ENCODE data around the gene JAG2.

JAG2 gene

GRCh38 chr14:105093431-105094192, 75.0 kb downstream of the JAG2 start:
- Histone ChIP-seq H3K79me2 (ENCODE audit: control insufficient read depth, insufficient read depth, low read length, poor library complexity) (peaks cover 3% of the 10 kb centered on the region), H3K14ac (ENCODE audit: low read length) (peak overlapping the region; percentile 90), H3K9me3 (ENCODE audit: insufficient read depth, low read depth, low read length) (peaks cover 7% of the 10 kb centered on the region), H3K4me3 (ENCODE audit: low read depth, low read length) (peak overlapping the region; percentile 73), H2BK12ac (ENCODE audit: low read length) (peak overlapping the region; percentile 32), H3K9ac (ENCODE audit: low read length) (peak overlapping the region; percentile 92), H2AK5ac (ENCODE audit: low read length) (peak overlapping the region; percentile 47), H2BK5ac (ENCODE audit: low read depth, low read length, poor library complexity) (peak overlapping the region; percentile 62), H4K12ac (ENCODE audit: low read depth, low read length) (peak overlapping the region; percentile 89), H2BK120ac (ENCODE audit: insufficient read depth, low read length, poor library complexity) (peak overlapping the region; percentile 86), H3K23ac (ENCODE audit: low read length) (no peak overlapping the region), H3K79me1 (ENCODE audit: low read length) (peaks cover 12% of the 10 kb centered on the region), H3K4ac (ENCODE audit: low read depth, low read length) (peak overlapping the region; percentile 82), H3K18ac (ENCODE audit: low read length) (peak overlapping the region; percentile 92), H3K27me3 (ENCODE audit: insufficient read depth, low read length) (no peaks in the 10 kb centered on the region), H3K4me2 (ENCODE audit: low read length) (peak overlapping the region; percentile 91), H4K8ac (ENCODE audit: low read depth, low read length) (peak overlapping the region; percentile 91), H3K27ac (ENCODE audit: low read depth, low read length) (peak overlapping the region; percentile 57), H3K36me3 (ENCODE audit: control insufficient read depth in 1 of 2, insufficient read depth in 2 of 2, low read length in 2 of 2) (no peaks in the 10 kb centered on the region), H4K91ac (ENCODE audit: low read depth, low read length) (peak overlapping the region; percentile 96), H3K4me1 (ENCODE audit: control insufficient read depth in 1 of 2, insufficient read depth in 2 of 2, low read length in 2 of 2) (peaks cover 30 to 41% of the 10 kb centered on the region in 2 experiments), H2AFZ (ENCODE audit: insufficient read depth, low read length, poor library complexity) (peak overlapping the region; percentile 70)
- no CpG with 5 or more reads among the region's 76 CpGs for WGBS (ENCODE audit: extremely low coverage, insufficient coverage, insufficient read length)
- DNase-seq, result peak; percentile 71 to 80

- no peak overlapping the region for H3K27ac ChIP-seq (ENCODE audit: low read depth, low read length)
- whole genome bisulfite sequencing (ENCODE audit: extremely low coverage, insufficient coverage, insufficient read length), result no CpG with 5 or more reads among the region's 46 CpGs
- H3K14ac ChIP-seq (ENCODE audit: low read length), result peak overlapping the region; percentile 66
- peak overlapping the region; percentile 36 for H3K4ac ChIP-seq (ENCODE audit: low read depth, low read length)
- peaks cover 3% of the 10 kb centered on the region for H3K79me2 ChIP-seq (ENCODE audit: control insufficient read depth, insufficient read depth, low read length, poor library complexity)
- H2BK120ac ChIP-seq (ENCODE audit: insufficient read depth, low read length, poor library complexity), result peak overlapping the region; percentile 50
- no peaks in the 10 kb centered on the region for H3K27me3 ChIP-seq (ENCODE audit: insufficient read depth, low read length)
- peaks cover 6% of the 10 kb centered on the region for H3K9me3 ChIP-seq (ENCODE audit: insufficient read depth, low read depth, low read length)
- H3K79me1 ChIP-seq (ENCODE audit: low read length), result peaks cover 16% of the 10 kb centered on the region
- H4K12ac ChIP-seq (ENCODE audit: low read depth, low read length), result peak overlapping the region; percentile 37
- H3K36me3 ChIP-seq (ENCODE audit: control insufficient read depth in 1 of 2, insufficient read depth in 2 of 2, low read length in 2 of 2), result no peaks in the 10 kb centered on the region
- H3K4me3 ChIP-seq (ENCODE audit: low read depth, low read length), result peak overlapping the region; percentile 73
- peak; percentile 35 to 72 for DNase-seq
- peak overlapping the region; percentile 19 for H2AFZ ChIP-seq (ENCODE audit: insufficient read depth, low read length, poor library complexity)
- H3K4me2 ChIP-seq (ENCODE audit: low read length), result peak overlapping the region; percentile 91
- peak overlapping the region; percentile 61 for H3K18ac ChIP-seq (ENCODE audit: low read length)
- peak overlapping the region; percentile 31 for H2AK5ac ChIP-seq (ENCODE audit: low read length)
- peak overlapping the region; percentile 29 for H2BK5ac ChIP-seq (ENCODE audit: low read depth, low read length, poor library complexity)
- peaks cover 34 to 46% of the 10 kb centered on the region in 2 experiments for H3K4me1 ChIP-seq (ENCODE audit: control insufficient read depth in 1 of 2, insufficient read depth in 2 of 2, low read length in 2 of 2)
- no peak overlapping the region for H3K23ac ChIP-seq (ENCODE audit: low read length)
- peak overlapping the region; percentile 51 for H4K8ac ChIP-seq (ENCODE audit: low read depth, low read length)
- peak overlapping the region; percentile 96 for H4K91ac ChIP-seq (ENCODE audit: low read depth, low read length)
- no peak overlapping the region for H3K9ac ChIP-seq (ENCODE audit: low read length)
- peak overlapping the region; percentile 43 for H2BK12ac ChIP-seq (ENCODE audit: low read length)
Observed at GRCh38 chr14:105093038-105093430, 75.5 kb downstream of the JAG2 start.

- no CpG with 5 or more reads among the region's 25 CpGs for WGBS (ENCODE audit: extremely low coverage, insufficient coverage, insufficient read length)
- H2AK5ac ChIP-seq (ENCODE audit: low read length), result peak overlapping the region; percentile 31
- H3K18ac ChIP-seq (ENCODE audit: low read length), result peak overlapping the region; percentile 61
- peak overlapping the region; percentile 29 for H2BK5ac ChIP-seq (ENCODE audit: low read depth, low read length, poor library complexity)
- peaks cover under 1% of the 10 kb centered on the region for H3K9me3 ChIP-seq (ENCODE audit: insufficient read depth, low read depth, low read length)
- peak overlapping the region; percentile 38 for H2AFZ ChIP-seq (ENCODE audit: insufficient read depth, low read length, poor library complexity)
- peak overlapping the region; percentile 43 for H2BK12ac ChIP-seq (ENCODE audit: low read length)
- H4K8ac ChIP-seq (ENCODE audit: low read depth, low read length), result peak overlapping the region; percentile 51
- H3K4me1 ChIP-seq (ENCODE audit: control insufficient read depth in 1 of 2, insufficient read depth in 2 of 2, low read length in 2 of 2), result peaks cover 40 to 52% of the 10 kb centered on the region in 2 experiments
- H3K79me2 ChIP-seq (ENCODE audit: control insufficient read depth, insufficient read depth, low read length, poor library complexity), result peaks cover 3% of the 10 kb centered on the region
- peak overlapping the region; percentile 36 for H3K4ac ChIP-seq (ENCODE audit: low read depth, low read length)
- H3K27me3 ChIP-seq (ENCODE audit: insufficient read depth, low read length), result no peaks in the 10 kb centered on the region
- no peaks in the 10 kb centered on the region for H3K36me3 ChIP-seq (ENCODE audit: control insufficient read depth in 1 of 2, insufficient read depth in 2 of 2, low read length in 2 of 2)
- no peak overlapping the region for H3K23ac ChIP-seq (ENCODE audit: low read length)
- peak overlapping the region; percentile 96 for H4K91ac ChIP-seq (ENCODE audit: low read depth, low read length)
- H4K12ac ChIP-seq (ENCODE audit: low read depth, low read length), result peak overlapping the region; percentile 37
- peak overlapping the region; percentile 91 for H3K4me2 ChIP-seq (ENCODE audit: low read length)
- H3K79me1 ChIP-seq (ENCODE audit: low read length), result peaks cover 22% of the 10 kb centered on the region
- peak; percentile 32 to 59 for DNase-seq
- peak overlapping the region; percentile 4 for H3K27ac ChIP-seq (ENCODE audit: low read depth, low read length)
- H3K9ac ChIP-seq (ENCODE audit: low read length), result no peak overlapping the region
- H3K14ac ChIP-seq (ENCODE audit: low read length), result peak overlapping the region; percentile 66
- peak overlapping the region; percentile 50 for H2BK120ac ChIP-seq (ENCODE audit: insufficient read depth, low read length, poor library complexity)
- peak overlapping the region; percentile 73 for H3K4me3 ChIP-seq (ENCODE audit: low read depth, low read length)
Observed at GRCh38 chr14:105092171-105093037, 76.2 kb downstream of the JAG2 start.

- peak; percentile 25 to 41 for DNase-seq
- no peaks in the 10 kb centered on the region for H3K9me3 ChIP-seq (ENCODE audit: insufficient read depth, low read depth, low read length)
- H3K14ac ChIP-seq (ENCODE audit: low read length), result no peak overlapping the region
- no peak overlapping the region for H3K4ac ChIP-seq (ENCODE audit: low read depth, low read length)
- H4K8ac ChIP-seq (ENCODE audit: low read depth, low read length), result no peak overlapping the region
- peaks cover 26% of the 10 kb centered on the region for H3K79me1 ChIP-seq (ENCODE audit: low read length)
- H3K9ac ChIP-seq (ENCODE audit: low read length), result peak overlapping the region; percentile 16
- peaks cover 3% of the 10 kb centered on the region for H3K79me2 ChIP-seq (ENCODE audit: control insufficient read depth, insufficient read depth, low read length, poor library complexity)
- H4K91ac ChIP-seq (ENCODE audit: low read depth, low read length), result peak overlapping the region; percentile 96
- no peak overlapping the region for H3K27ac ChIP-seq (ENCODE audit: low read depth, low read length)
- no peak overlapping the region for H3K23ac ChIP-seq (ENCODE audit: low read length)
- peak overlapping the region; percentile 9 for H2BK12ac ChIP-seq (ENCODE audit: low read length)
- H4K12ac ChIP-seq (ENCODE audit: low read depth, low read length), result no peak overlapping the region
- no peak overlapping the region for H2AFZ ChIP-seq (ENCODE audit: insufficient read depth, low read length, poor library complexity)
- no peak overlapping the region for H2BK120ac ChIP-seq (ENCODE audit: insufficient read depth, low read length, poor library complexity)
- H3K4me1 ChIP-seq (ENCODE audit: control insufficient read depth in 1 of 2, insufficient read depth in 2 of 2, low read length in 2 of 2), result peaks cover 40 to 55% of the 10 kb centered on the region in 2 experiments
- H2AK5ac ChIP-seq (ENCODE audit: low read length), result peak overlapping the region; percentile 21
- no CpG with 5 or more reads among the region's 19 CpGs for WGBS (ENCODE audit: extremely low coverage, insufficient coverage, insufficient read length)
- no peak overlapping the region for H3K18ac ChIP-seq (ENCODE audit: low read length)
- no peaks in the 10 kb centered on the region for H3K36me3 ChIP-seq (ENCODE audit: control insufficient read depth in 1 of 2, insufficient read depth in 2 of 2, low read length in 2 of 2)
- no peak overlapping the region for H2BK5ac ChIP-seq (ENCODE audit: low read depth, low read length, poor library complexity)
- no peaks in the 10 kb centered on the region for H3K27me3 ChIP-seq (ENCODE audit: insufficient read depth, low read length)
- no peak overlapping the region for H3K4me3 ChIP-seq (ENCODE audit: low read depth, low read length)
- H3K4me2 ChIP-seq (ENCODE audit: low read length), result no peak overlapping the region
Observed at GRCh38 chr14:105091517-105092170, 76.9 kb downstream of the JAG2 start.

Data from trophoblast cell (in vitro differentiated cells and primary cell).